Hematopoietic multipotent progenitor cell treated with erythropoietin and hydrocortisone succinate and interleukin-3 and kit ligand, for 8 days (in vitro differentiated cells): Measurements from ENCODE around the gene TRPM2.
"Not testable (repeated sequence)": the region's sequence is repeated elsewhere in the genome, so short reads cannot be mapped to it uniquely, and the experiment has no call there.

Source experiments
- DNase-seq: peaks from one replicate; pipeline ENCODE4 v3.0.0-alpha.2; 2015

Gene TRPM2

DNA sequence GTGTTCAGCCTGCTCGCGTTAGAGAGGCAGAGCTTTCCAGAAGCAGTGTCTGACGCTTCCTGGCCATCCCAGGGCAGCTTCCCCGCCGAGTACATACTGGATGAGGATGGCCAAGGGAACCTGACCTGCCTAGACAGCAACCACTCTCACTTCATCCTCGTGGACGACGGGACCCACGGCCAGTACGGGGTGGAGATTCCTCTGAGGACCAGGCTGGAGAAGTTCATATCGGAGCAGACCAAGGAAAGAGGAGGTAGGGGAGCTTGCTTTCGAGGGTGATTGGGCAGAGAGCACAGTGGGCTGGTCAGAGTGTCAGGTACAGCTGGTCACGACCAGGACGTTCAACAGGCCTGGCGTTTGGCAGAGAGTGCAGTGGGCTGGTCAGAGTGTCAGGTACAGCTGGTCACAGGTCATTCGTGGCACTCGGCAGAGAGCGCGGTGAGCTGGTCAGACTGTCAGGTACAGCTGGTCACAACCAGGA lies 22.4 kb downstream of the TRPM2 start:
- DNase-seq, result no peak

- no peak for DNase-seq
Observed at GRCh38 chr21:44376606-44377005, 23.2 kb downstream of the TRPM2 start.

DNA sequence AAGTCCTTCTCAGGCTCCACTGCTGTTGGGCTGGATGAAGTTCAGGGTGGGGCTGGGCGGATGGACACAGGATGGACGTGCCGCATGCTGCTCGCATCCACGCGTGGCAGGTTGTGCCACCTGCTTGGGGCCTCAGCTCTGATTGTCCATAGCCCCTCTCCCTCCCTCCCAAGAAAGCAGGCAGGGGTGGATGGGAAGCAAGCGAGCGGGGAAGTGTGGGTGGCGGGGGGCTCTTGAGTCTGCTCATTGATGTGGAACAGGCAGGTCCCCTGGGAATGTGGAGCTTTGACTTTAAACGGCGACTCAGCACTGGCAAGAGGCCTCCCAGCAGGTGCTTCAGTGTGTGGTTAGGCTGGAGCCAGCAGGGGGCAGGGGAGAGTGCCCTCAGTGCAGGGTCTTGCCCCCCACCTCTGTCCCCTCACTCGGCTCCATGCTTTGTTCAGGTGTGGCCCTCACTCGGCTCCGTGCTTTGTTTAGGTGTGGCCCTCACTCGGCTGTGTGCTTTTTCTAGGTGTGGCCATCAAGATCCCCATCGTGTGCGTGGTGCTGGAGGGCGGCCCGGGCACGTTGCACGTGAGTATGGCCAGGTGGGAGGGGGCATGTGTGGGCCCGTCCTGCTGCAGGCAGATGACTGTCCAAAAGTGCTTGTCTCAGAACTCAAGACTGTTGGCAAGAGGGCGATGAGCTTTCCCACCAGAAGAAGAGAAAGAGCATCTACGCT lies 23.9 kb downstream of the TRPM2 start:
- no peak for DNase-seq

DNA sequence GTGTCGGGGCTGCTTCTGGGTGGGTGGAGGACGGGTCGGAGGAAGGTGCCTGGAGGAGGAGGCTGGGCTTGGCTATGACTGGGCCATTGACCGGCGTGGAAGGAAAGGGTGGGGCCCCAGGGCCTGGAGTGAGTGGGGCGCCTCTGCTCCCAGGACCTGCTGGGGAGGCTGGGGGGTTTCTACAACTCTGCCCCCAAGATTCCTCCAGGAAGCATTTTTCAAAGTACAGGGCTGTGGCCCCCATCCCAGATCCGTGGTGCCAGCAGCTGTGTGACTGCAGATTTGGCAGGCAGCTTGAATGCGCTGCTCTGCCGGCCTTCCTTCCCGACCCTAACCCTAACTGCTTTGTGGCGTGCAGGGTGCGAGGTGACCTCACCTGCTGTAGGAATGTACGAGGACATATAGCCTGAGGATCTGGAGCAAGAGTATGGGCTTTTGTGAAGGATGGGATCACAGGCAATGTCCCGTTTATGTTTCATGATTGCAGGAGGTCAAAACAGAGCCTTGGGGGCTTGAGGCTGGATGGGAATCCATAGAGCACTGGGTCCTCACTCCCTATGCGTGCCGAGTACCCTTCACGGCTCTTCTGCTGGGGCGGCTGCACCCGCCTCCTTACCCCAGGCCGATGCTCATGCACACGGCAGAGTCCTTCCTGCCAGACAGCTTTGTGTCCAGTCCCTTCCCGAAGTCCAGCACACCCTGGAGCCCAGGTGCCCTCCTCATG lies 24.7 kb downstream of the TRPM2 start:
- DNase-seq, result no peak

DNA sequence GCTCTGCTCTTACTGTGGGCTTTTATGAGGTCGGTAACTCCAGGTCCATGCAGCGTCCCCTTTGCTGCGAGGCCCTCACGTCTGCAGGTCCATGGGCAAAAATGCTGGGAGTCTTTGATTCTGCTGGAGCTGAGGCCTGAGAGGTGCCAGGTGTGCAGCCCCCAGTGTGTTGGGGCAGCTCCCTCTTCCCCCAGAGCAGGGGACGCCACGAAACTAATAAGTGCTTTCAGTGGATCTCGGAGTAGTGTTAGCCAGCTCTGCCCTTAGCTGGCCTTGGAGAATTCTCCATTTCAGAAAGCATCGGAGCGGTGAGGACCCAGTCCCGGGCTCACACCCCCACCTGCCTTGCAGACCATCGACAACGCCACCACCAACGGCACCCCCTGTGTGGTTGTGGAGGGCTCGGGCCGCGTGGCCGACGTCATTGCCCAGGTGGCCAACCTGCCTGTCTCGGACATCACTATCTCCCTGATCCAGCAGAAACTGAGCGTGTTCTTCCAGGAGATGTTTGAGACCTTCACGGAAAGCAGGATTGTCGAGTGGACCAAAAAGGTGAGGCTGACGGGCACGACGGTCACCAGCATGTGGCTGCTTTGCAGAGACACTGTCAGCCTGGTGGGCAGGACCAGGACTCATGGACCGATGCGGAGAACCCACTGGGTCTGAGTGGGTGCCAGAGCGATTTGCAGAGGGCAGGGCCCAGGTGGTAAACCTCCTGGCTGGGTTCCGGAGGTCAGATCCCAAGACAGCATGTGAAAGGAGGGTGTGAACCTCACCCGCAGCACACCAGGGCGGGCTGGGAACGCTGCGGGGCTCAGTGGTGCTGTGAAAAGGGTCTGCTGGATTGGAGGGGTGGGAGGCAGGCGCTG lies 25.5 kb downstream of the TRPM2 start:
- DNase-seq, result no peak

DNA sequence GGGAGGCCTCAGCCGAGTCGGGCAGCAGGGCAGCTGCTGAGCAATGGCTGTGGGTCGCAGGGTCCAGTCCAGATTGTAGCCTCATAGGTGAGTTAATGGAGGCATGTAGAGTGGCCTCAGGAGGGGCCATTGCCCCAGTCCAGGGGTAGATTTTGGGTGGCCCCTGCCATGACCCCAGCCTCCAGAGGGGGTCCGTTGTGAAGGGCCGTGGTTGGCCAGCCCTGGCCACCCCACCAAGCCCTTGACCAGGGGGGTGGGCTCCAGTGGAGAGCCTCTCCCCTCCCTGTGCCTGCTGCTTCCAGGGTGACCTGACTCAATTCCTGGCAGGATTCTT lies 26.1 kb downstream of the TRPM2 start:
- DNase-seq, result no peak

DNA sequence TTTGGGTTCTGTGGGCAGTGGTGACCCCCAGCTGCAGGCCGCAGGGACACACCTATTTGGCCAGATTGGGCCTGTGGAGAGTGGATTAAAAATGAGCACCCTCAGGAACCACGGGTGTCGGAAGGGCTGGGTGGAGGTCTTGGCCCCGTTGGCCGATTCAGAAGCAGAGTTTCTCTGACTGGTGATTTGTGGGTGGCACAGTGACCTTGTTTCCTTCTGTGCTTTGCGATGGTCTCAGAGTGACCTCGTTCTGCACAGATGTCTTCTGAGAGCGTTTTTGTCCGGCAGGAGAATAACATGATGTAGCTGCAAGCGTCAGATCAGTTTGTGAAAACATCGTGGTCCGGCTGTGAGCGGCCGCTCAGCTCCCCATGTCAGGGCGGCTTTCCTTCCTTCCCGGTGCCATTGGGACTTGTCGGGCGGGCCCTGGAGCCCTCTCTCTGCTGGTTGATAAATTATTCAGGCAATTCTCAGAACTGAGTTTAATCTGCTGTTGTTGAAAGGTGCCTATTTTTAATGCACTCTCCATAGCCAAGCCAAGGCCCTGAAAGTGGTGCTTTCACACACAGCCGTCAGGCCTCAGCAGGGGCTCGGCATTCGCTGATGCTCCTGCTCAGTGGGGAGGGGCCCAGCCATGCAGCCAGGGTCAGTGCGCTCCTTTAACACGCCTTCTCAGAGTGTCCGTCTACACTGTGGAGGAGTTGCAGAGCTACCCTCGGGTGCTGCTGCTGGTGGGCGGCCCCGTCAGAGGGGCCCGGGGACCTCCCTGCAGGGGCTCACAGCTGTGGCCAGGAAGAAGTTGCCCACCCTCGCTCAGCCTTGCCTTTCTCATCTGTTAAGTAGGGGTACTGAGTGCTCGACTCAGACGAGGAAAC lies 26.8 kb downstream of the TRPM2 start:
- DNase-seq, result no peak

GRCh38 chr21:44380876-44381275 lies 27.5 kb downstream of the TRPM2 start:
- no peak for DNase-seq

GRCh38 chr21:44381874-44382273 lies 28.5 kb downstream of the TRPM2 start:
- no peak for DNase-seq

- no peak for DNase-seq
Observed at GRCh38 chr21:44382536-44382935, 29.1 kb downstream of the TRPM2 start.

DNA sequence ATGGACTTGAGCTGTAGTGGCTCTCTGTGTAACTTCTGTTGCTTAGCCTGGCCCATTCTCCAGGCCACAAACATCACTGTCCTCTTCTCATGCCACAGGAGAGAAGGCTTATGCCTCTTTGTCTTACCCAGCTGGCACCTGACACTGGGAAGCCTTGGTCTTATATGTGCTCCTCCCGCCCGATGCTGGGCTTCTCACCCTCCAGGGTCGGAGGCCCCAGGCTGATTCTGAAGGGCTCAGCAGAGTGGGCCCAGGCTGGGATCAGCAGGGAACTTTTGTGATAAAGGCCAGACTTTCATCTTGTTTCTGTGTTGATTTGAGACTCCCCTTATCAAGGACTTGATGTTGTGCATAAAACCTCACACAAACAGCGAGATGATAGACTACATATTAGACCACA lies 29.8 kb downstream of the TRPM2 start:
- no peak for DNase-seq

- DNase-seq, result no peak
Observed at GRCh38 chr21:44384968-44385367, 31.5 kb downstream of the TRPM2 start.

- DNase-seq, result no peak
Observed at GRCh38 chr21:44389335-44389734, 35.9 kb downstream of the TRPM2 start.

- DNase-seq, result no peak
Observed at GRCh38 chr21:44390886-44391285, 37.5 kb downstream of the TRPM2 start.

- DNase-seq, result peak; percentile 33
Observed at GRCh38 chr21:44391345-44392091, 38.1 kb downstream of the TRPM2 start.

GRCh38 chr21:44392185-44392584 lies 38.8 kb downstream of the TRPM2 start:
- no peak for DNase-seq

DNA sequence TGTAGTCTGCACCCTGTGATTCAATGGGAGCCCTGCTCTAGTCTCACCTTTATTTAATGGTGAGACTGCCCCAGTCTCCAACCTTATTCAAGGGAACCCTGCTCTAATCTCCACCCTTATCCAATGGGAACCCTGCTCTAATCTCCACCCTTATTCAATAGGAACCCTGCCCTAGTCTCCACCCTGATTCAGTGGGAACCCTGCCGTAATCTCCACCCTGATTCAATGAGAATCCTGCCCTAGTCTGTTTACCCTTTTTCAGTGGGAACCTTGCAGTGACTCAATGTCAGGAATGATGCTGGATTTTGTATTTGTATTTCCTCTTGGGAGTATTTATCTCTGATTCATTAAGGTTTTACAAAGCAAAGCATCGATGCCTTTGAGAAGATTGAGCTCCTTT lies 39.5 kb downstream of the TRPM2 start:
- no peak for DNase-seq

GRCh38 chr21:44394733-44395132 lies 41.3 kb downstream of the TRPM2 start:
- DNase-seq, result peak; percentile 2

DNA sequence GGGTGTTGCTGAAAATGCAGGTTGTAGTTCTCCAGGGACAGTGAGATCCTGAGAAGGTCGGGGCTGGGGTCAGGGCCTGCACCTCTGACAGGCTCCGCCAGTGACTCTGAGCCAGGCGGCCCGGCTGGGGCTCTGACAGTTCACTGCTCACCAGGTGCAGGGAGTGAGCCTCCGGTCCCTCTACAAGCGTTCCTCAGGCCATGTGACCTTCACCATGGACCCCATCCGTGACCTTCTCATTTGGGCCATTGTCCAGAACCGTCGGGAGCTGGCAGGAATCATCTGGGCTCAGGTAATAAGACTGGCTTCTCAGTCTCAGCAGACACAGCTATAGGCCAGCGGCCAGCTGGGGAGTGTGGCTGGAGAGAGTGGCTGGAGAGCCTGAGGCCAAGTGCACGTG lies 41.8 kb downstream of the TRPM2 start:
- DNase-seq, result no peak

GRCh38 chr21:44396803-44397202 lies 43.4 kb downstream of the TRPM2 start:
- not testable (repeated sequence) for DNase-seq

DNA sequence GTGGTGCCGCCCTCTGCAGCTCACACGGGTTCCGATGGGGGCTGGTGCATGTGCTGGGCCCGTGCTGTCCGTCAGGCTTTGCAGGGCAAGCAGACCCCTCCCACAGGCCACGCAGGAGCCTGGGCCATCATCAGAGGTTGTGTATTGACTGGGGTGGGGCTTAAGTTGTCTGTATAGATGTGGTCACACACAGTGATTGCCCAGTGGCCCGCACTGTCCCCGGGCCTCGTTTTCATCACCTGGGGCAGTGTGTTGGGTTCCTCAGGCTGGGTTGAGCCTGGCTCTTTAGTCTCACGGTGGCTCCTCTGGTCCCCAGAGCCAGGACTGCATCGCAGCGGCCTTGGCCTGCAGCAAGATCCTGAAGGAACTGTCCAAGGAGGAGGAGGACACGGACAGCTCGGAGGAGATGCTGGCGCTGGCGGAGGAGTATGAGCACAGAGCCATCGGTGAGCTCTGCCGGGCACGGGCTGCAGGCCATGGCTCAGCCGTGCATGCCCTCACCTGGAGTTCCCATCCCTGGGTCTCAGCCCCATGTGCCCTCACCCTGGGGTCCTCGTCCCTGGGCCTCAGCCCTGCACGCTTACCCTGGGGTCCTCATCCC lies 44.1 kb downstream of the TRPM2 start:
- DNase-seq, result no peak
